Measurements from ENCODE around the gene MAPK11.

MAPK11 gene

DNA sequence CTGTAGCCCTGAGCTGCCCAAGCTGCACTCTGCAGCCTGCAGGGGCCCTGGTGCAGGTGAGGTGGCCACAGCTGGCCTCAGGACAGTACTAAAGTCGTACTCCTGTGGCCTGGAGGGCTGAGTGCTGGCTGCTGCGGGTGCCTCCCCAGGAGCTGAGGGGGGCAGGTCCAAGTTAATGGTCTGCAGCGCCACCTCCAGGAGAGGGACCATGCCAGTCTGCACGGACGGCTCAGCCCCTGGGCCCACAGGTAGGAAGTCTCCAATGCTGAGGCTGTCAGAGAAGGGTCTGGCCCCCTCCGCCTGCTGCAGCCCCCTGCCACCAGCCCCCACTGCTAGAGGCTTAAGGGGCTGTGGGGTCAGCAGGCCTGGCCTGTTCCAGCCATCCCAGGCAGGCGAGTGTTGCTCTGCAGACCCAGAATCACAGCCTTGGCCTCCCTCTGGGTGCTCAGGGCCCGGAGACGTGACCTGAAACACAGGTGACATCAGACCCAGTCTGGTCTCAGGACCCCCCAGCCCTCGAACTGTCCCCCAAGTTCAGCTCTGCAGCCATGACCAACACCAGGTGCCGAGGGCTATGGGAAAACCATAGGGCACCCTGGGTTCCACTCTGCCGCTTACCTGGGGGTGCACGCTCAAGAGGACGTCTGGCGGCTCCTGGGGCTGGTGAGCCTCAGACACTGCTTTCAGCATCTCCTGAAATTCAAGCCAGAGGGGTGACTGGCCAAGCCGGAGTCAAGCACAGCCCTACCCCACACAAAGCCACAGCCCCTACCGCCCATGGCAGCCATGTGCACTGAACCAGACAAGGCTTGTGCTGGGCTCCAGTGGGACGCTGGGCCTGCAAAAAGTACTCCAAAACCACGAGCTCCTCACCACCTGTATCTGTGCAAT, 48.5 kb downstream of the MAPK11 start:
- no peak for DNase-seq

DNA sequence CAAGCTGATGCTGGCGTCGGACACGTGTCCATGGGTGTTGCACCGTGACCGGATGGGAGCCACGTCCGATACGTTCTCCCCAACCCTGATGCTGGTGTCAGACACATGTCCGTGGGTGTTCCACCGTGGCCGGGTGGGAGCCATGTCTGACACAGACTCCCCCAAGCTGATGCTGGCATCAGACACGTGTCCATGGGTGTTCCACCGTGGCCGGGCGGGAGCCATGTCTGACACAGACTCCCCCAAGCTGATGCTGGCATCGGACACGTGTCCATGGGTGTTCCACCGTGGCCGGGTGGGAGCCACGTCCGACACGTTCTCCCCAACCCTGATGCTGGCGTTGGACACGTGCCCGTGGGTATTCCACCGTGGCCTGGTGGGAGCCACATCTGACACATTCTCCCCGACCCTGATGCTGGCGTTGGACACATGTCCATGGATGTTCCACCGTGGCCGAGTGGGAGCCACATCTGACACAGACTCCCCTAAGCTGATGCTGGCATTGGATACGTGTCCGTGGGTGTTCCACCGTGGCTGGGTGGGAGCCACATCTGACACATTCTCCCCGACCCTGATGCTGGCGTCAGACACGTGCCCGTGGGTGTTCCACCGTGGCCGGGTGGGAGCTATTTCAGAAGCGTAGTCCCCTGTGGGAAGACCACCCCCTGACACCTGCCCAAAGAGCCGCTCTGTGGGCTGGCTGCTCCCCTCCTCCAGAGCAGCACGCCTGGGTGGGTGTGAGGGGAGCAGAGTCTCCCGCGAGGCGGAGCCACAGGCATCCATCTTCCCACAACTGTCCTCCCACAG, 49.4 kb downstream of the MAPK11 start:
- DNase-seq: no peak

DNA sequence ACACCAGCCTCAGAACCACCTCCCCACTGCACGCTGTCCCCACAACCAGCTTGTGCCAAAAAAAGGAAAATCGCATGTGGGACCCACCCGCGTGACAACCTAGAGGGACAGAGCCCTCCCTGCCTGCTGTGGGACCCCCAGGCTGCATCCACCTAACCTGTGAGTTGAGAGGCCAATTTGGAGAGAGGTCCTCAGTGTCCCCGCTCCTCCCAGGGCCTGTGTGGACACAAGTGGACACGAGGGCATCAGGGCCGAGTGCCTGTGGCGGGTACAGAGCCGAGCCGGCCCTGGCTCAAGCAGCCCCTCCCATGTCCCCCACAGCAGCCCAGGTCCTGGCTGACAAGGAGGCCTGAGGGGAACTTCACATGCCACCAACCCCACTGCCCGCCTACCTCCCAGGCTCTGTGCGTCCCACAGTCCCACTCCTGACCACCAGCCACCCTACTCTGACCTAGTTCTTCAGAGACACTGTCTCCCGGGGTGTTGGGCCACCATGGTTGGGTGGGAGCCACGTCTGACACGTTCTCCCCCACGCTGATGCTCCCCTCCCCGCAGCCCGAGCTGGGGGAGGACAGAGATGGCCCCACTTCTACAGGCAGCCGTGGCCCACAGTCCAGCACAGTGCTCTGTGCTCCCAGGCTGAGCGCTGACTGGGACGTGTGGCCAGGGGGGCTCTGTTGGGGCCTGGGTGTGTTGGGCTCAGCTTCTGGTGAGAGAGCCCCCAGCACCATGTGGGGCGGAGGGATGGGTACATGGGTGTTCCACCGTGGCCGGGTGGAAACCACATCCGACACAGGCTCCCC, 50.2 kb downstream of the MAPK11 start:
- no peak for DNase-seq

GRCh38 chr22:50218996-50219727, 51.0 kb downstream of the MAPK11 start:
- peak; percentile 44 for DNase-seq

GRCh38 chr22:50218153-50218995, 51.8 kb downstream of the MAPK11 start:
- DNase-seq: no peak

- no peak for DNase-seq
Observed at GRCh38 chr22:50217543-50218152, 52.5 kb downstream of the MAPK11 start.

DNA sequence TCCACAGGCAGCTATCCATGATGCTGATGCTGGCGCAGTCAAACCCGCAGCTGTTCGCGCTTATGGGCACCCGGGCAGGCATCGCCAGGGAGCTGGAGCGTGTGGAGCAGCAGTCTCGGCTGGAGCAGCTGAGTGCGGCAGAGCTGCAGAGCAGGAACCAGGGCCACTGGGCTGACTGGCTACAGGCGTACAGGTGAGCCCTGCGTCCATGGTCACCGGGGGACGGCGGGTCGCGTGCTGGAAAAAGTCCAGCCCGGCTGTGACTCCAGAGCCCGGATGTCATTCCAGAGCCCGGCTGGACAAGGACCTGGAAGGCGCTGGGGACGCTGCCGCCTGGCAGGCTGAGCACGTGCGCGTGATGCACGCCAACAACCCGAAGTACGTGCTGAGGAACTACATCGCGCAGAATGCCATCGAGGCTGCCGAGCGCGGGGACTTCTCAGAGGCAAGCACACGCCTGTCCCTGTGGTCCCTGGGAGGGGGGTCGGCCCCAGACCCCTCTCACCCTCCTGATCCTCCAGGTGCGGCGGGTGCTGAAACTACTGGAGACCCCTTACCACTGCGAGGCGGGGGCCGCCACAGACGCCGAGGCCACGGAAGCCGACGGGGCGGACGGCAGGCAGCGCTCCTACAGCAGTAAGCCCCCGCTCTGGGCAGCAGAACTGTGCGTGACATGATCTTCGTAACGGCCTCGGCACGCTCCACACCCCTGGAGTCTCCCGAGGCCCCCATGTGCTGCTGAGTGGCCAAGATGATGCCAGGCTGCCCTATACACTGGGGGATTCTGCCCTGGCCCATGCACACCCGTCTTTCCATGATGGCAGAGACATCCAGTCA, 53.3 kb downstream of the MAPK11 start:
- DNase-seq: no peak

- no peak for DNase-seq
Observed at GRCh38 chr22:50216055-50216683, 54.0 kb downstream of the MAPK11 start.

DNA sequence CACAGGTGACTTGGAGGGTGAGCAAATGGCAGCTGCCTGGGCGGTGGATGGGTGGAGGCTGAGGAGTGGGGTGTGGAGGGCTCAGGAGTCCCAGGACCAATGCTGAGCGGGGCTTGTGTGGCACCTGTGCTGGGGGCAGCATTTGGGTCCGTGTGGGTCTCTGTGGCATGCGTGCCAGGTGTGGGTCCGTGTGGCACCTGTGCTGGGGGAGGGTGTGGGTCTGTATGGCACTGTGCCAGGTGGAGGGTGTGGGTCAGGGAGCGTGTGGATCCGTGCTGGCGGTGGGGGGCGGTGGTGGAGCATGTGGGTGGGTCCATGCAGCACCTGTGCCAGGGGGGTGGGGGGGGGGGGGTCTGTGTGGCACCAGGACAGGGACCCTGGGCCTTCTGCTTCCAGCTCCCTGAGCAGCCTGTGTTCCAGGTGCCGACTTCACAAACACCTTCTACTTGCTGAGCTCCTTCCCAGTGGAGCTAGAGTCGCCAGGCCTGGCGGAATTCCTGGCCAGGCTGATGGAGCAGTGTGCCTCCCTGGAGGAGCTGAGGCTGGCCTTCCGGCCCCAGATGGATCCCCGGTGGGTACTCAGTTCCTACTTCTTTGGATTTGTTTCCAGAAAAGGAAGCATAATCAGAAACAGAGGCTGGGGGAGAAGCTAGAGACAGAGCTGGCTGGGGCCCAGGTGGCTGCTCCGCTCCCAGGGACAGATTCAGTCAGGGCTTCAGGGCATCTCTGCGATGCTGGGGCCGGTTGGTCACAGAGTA, 54.7 kb downstream of the MAPK11 start:
- DNase-seq: no peak
